ACHN (cell line): ENCODE measurements around the gene UMPS.
A peak's percentile ranks its signal among the peaks of the same experiment; 100 is the strongest.
"Not testable (repeated sequence)": the region's sequence is repeated elsewhere in the genome, so short reads cannot be mapped to it uniquely, and the experiment has no call there.

Experiments used
- DNase-seq: peaks from one replicate; pipeline ENCODE4 v3.0.0-alpha.2; 2015
- in situ Hi-C: cut with HindIII; loops from 2 replicates; pipeline ENCODE4 v1.10.0; 2017; ENCODE audit warnings: low sequenced_read_pairs, low pct_ligation_motif_present, low pct_unique_long_range_greater_than_20kb

Gene UMPS

GRCh38 chr3:124786511-124787241, 56.4 kb downstream of the UMPS start:
- peak; percentile 25 for DNase-seq
- in situ Hi-C loops = no loop called here

- in situ Hi-C loops = no loop called here
- DNase-seq = no peak
These were observed 57.4 kb downstream of the UMPS start for GRCh38 chr3:124787476-124788195.

- no peak for DNase-seq
- in situ Hi-C loops = no loop called here
These were observed 58.0 kb downstream of the UMPS start for GRCh38 chr3:124788254-124788745.

GRCh38 chr3:124789103-124789502, 58.9 kb downstream of the UMPS start:
- in situ Hi-C loops, DNase-seq: not testable (repeated sequence)

- DNase-seq = no peak
- in situ Hi-C loops = no loop called here
These were observed 60.9 kb downstream of the UMPS start for GRCh38 chr3:124791142-124791541.

- in situ Hi-C loops = no loop called here
- DNase-seq = no peak
These were observed 61.4 kb downstream of the UMPS start for GRCh38 chr3:124791639-124792151.

- in situ Hi-C loops = no loop called here
- DNase-seq = no peak
These were observed 62.2 kb downstream of the UMPS start for GRCh38 chr3:124792341-124793040.

- no peak for DNase-seq
These were observed 62.9 kb downstream of the UMPS start for GRCh38 chr3:124793054-124793739.

GRCh38 chr3:124796477-124796876, 66.2 kb downstream of the UMPS start:
- in situ Hi-C loops = no loop called here

More at GRCh38 chr3:124793054-124793739, 62.9 kb downstream of the UMPS start:
- in situ Hi-C loops = no loop called here

GRCh38 chr3:124797426-124797945, 67.2 kb downstream of the UMPS start:
- no peak for DNase-seq
- in situ Hi-C loops = no loop called here

More at GRCh38 chr3:124796477-124796876, 66.2 kb downstream of the UMPS start:
- DNase-seq = no peak
